GM23338 (cell line): ENCODE measurements around the gene CELSR3. TPM values are rescaled to one million over a fixed set of nuclear protein-coding genes. Genes with fewer than 3 reads are reported as not detected.

Source experiments
- ATAC-seq: fragments of 200-7000 bp; cut with Tn5 transposase; 3 replicates; pipeline ENCODE4 v1.9.1; 2020
- DNase-seq: peaks from one replicate; pipeline ENCODE4 v3.0.0-alpha.2; 2015; ENCODE audit warnings: low spot score
- H2AFZ ChIP-seq: fragments of 200-600 bp; sonication (generic); 2 replicates; pipeline ENCODE4 v1.8.0; 2016; ENCODE audit warnings: antibody characterized with exemption, mild to moderate bottlenecking, moderate library complexity
- H3F3A ChIP-seq: fragments of 200-600 bp; sonication (generic); replicated peaks from 2 replicates; pipeline ENCODE4 v1.8.0; 2017; ENCODE audit warnings: antibody characterized with exemption, mixed run types, low read depth
- H3K27ac ChIP-seq: fragments of 200-600 bp; sonication (generic); 2 replicates; pipeline ENCODE4 v1.6.1; 2016; ENCODE audit warnings: low read depth
- H3K27me3 ChIP-seq: fragments of 200-600 bp; sonication (generic); 2 replicates; pipeline ENCODE4 v1.8.0; 2016; ENCODE audit warnings: mild to moderate bottlenecking, mixed run types, moderate library complexity; ENCODE audit not compliant: insufficient read depth
- H3K36me3 ChIP-seq: fragments of 200-600 bp; sonication (generic); 2 replicates; pipeline ENCODE4 v1.8.0; 2016; ENCODE audit warnings: mild to moderate bottlenecking; ENCODE audit not compliant: insufficient read depth
- H3K4me1 ChIP-seq: fragments of 200-600 bp; sonication (generic); 2 replicates; pipeline ENCODE4 v1.8.0; 2016; ENCODE audit warnings: mild to moderate bottlenecking, moderate library complexity; ENCODE audit not compliant: insufficient read depth
- H3K4me2 ChIP-seq: fragments of 200-600 bp; sonication (generic); 2 replicates; pipeline ENCODE4 v1.7.1; 2017; ENCODE audit warnings: mixed run types
- H3K4me3 ChIP-seq: fragments of 200-600 bp; sonication (generic); 2 replicates; pipeline ENCODE4 v1.6.1; 2016; ENCODE audit warnings: mixed run types
- H3K79me2 ChIP-seq: fragments of 200-600 bp; sonication (generic); replicated peaks from 2 replicates; pipeline ENCODE4 v1.8.0; 2017; ENCODE audit warnings: mild to moderate bottlenecking; ENCODE audit not compliant: insufficient read depth
- H3K9me2 ChIP-seq: fragments of 200-600 bp; sonication (generic); 2 replicates; pipeline ENCODE4 v1.8.0; 2017; ENCODE audit not compliant: insufficient read depth
- H4K20me1 ChIP-seq: fragments of 200-600 bp; sonication (generic); replicated peaks from 2 replicates; pipeline ENCODE4 v1.8.0; 2017; ENCODE audit warnings: mild to moderate bottlenecking; ENCODE audit not compliant: insufficient read depth
- H3K27ac Mint-ChIP-seq: 2 replicates; pipeline ENCODE4 v1.8.0; 2020; ENCODE audit warnings: inconsistent platforms, mild to moderate bottlenecking, moderate library complexity, mixed read lengths
- H3K27me3 Mint-ChIP-seq: 3 replicates; pipeline ENCODE4 v1.8.0; 2022; ENCODE audit warnings: low read depth, mild to moderate bottlenecking, moderate library complexity, mixed read lengths, inconsistent platforms; ENCODE audit not compliant: insufficient read depth, poor library complexity
- H3K36me3 Mint-ChIP-seq: 3 replicates; pipeline ENCODE4 v1.8.0; 2021; ENCODE audit warnings: low read depth, mild to moderate bottlenecking, inconsistent platforms, moderate library complexity, mixed read lengths
- H3K4me1 Mint-ChIP-seq: 3 replicates; pipeline ENCODE4 v1.8.0; 2020; ENCODE audit warnings: mild to moderate bottlenecking, inconsistent platforms, mixed read lengths
- H3K4me3 Mint-ChIP-seq: 3 replicates; pipeline ENCODE4 v1.8.0; 2021; ENCODE audit warnings: moderate library complexity, mild to moderate bottlenecking, inconsistent platforms, mixed read lengths
- H3K9me3 Mint-ChIP-seq: 3 replicates; pipeline ENCODE4 v1.8.0; 2020; ENCODE audit warnings: moderate library complexity, mild to moderate bottlenecking, inconsistent platforms, mixed read lengths
- CREB1 ChIP-seq: fragments of 250-450 bp; sonication (Bioruptor Pico); IDR thresholded peaks from 2 replicates; pipeline ENCODE4 v1.5.0; 2020; ENCODE audit warnings: low read depth, mild to moderate bottlenecking, moderate library complexity
- EZH2 ChIP-seq: fragments of 200-600 bp; sonication (generic); IDR thresholded peaks from one replicate; pipeline ENCODE4 v1.8.0; 2017; ENCODE audit warnings: antibody characterized with exemption, mild to moderate bottlenecking, low read depth; ENCODE audit not compliant: unreplicated experiment
- JUNB ChIP-seq: IDR thresholded peaks from one replicate; pipeline ENCODE4 v1.6.1; 2016; ENCODE audit warnings: antibody characterized with exemption; ENCODE audit not compliant: unreplicated experiment
- NANOG ChIP-seq: IDR thresholded peaks from 2 replicates; pipeline ENCODE4 v1.6.1; 2016; ENCODE audit warnings: antibody characterized with exemption, borderline replicate concordance
- POLR2AphosphoS5 ChIP-seq: IDR thresholded peaks from 2 replicates; pipeline ENCODE4 v1.6.1; 2016; ENCODE audit warnings: antibody characterized with exemption, low read depth
- REST ChIP-seq: IDR thresholded peaks from one replicate; pipeline ENCODE4 v1.6.1; 2018; ENCODE audit warnings: antibody characterized with exemption; ENCODE audit not compliant: unreplicated experiment
- STAT1 ChIP-seq: IDR thresholded peaks from one replicate; pipeline ENCODE4 v1.6.1; 2016; ENCODE audit warnings: antibody characterized with exemption; ENCODE audit not compliant: unreplicated experiment
- ZNF114 ChIP-seq: fragments of 250-450 bp; sonication (Bioruptor Pico); IDR thresholded peaks from 2 replicates; pipeline ENCODE4 v1.5.0; 2020; ENCODE audit warnings: mild to moderate bottlenecking, moderate library complexity
- ZNF331 ChIP-seq: fragments of 250-450 bp; sonication (Bioruptor Pico); IDR thresholded peaks from 2 replicates; pipeline ENCODE4 v1.5.0; 2020; ENCODE audit warnings: low read depth, mild to moderate bottlenecking, moderate library complexity
- polyA plus RNA-seq: library from polyadenylated mRNA; unstranded; fragments of >200 nt; fragmentation: Nextera tagmentation; extraction: Ambion mirVana; gene quantifications from 2 replicates; pipeline ENCODE4 v1.2.1, GENCODE V29; 2016
- total RNA-seq: library from RNA; depleted of rRNA; stranded (reverse); fragments of >200 nt; shearing (Covaris generic); gene quantifications from 2 replicates; pipeline ENCODE4 v1.2.3, GENCODE V29; 2014
- TF ChIP-seq, protein P1 (sequence below), 2 experiments: fragments of 200-600 bp in 1 of 2; sonication (generic) in 1 of 2; conservative IDR thresholded peaks; 2 replicates each; pipeline versions ENCODE4 v1.5.1 to v1.6.1; 2016 to 2017; ENCODE audit warnings: antibody characterized with exemption in 2 of 2, low read depth in 2 of 2, mild to moderate bottlenecking in 2 of 2, moderate library complexity in 1 of 2
- TF ChIP-seq, protein P2 (sequence below): IDR thresholded peaks from 2 replicates; pipeline ENCODE4 v1.6.1; 2016; ENCODE audit warnings: antibody characterized with exemption

The CELSR3 gene
- total and polyA plus RNA-seq, 2 experiments from 2014 or later = 7.5 to 33.3 TPM

DNA sequence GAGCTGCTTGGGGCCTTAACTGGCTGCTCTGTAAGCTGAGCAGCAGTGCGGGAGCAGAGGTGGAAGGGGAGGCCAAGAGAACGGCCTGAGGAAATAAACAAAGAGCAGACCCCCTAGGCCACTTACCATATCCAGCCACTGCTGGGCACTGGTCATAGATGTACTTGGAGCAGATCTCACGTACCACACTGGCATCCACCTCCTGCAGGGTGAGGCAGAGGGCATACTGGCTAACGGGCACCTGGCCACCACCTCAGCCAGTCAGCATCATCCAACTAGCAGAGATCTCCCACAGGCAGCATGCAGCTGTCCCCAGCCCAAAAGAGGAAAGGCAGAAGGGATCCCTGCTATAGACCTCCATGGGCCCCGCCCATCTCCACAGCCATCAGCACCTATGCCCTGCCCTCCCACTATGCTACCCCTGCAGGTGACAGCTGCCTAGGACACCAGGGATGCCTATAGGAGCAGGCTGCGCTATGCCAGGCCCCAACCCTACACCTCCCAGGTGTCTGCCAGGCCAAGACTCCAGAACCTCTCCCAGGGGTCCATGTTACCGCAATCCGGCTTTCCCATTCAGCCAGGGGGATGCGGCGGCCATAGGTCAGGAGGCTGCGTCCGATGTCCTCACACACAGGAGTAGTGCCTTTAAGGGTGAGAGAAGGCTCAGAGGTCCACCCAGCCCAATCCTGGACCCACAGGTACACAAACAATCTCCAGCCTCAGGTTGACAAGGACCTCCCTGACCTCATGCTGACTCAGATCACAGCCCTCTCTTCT lies 63.0 kb downstream of the CELSR3 start:
- Histone ChIP-seq H3K36me3 (peaks cover 16% of the 10 kb centered on the region), H3K79me2 (no peaks in the 10 kb centered on the region), H4K20me1 (peaks cover 7% of the 10 kb centered on the region), H2AFZ (no peak overlapping the region), H3F3A (0 out of 2 replicates have a peak, but pooled peaks cover 7% of the 10 kb centered on the region), H3K27ac (no peak overlapping the region), H3K4me1 (peaks cover 11% of the 10 kb centered on the region; the same call in 1 of the 2 replicates), H3K4me3 (no peak overlapping the region), H3K27me3 (peaks cover under 1% of the 10 kb centered on the region; the same call in 1 of the 2 replicates), H3K9me2 (no peaks in the 10 kb centered on the region), H3K4me2 (no peak overlapping the region)
- Mint-ChIP-seq H3K9me3 (no peaks in the 10 kb centered on the region), H3K36me3 (peaks cover 67% of the 10 kb centered on the region), H3K4me3 (no peak overlapping the region), H3K4me1 (peaks cover 8% of the 10 kb centered on the region), H3K27ac (no peak overlapping the region), H3K27me3 (peaks cover 20% of the 10 kb centered on the region)
- DNase-seq (no peak), ATAC-seq (no peak)
- TF ChIP-seq REST = no peak
- TF ChIP-seq, protein P1, sequence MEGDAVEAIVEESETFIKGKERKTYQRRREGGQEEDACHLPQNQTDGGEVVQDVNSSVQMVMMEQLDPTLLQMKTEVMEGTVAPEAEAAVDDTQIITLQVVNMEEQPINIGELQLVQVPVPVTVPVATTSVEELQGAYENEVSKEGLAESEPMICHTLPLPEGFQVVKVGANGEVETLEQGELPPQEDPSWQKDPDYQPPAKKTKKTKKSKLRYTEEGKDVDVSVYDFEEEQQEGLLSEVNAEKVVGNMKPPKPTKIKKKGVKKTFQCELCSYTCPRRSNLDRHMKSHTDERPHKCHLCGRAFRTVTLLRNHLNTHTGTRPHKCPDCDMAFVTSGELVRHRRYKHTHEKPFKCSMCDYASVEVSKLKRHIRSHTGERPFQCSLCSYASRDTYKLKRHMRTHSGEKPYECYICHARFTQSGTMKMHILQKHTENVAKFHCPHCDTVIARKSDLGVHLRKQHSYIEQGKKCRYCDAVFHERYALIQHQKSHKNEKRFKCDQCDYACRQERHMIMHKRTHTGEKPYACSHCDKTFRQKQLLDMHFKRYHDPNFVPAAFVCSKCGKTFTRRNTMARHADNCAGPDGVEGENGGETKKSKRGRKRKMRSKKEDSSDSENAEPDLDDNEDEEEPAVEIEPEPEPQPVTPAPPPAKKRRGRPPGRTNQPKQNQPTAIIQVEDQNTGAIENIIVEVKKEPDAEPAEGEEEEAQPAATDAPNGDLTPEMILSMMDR (conservative IDR thresholded peaks at IDR 0.05; ENCODE audit: low read depth in 2 of 2) = no peak
- TF ChIP-seq ZNF331 = no peak
- TF ChIP-seq STAT1 = no peak

DNA sequence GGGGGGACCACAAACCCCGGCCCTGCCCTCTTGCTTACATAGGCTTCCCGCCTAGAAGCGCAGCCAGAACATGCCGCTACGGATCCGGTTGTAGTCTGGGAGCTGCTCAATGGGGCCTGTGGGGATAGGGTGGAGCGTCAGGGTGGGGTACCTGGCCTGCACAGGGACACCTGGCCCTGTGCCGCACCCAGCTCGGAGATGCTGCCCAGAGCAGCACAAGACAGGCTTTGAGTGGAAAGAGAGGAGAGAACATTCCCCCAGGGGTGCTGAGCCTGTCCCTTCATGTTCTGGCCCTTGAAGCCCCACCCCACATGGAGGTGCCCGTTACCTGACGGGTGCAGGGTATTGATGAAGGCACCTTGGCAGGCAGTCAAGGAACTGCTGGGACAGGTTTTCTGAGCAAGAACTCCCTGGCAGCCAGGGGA lies 63.6 kb downstream of the CELSR3 start:
- Mint-ChIP-seq H3K4me1 (peaks cover 12% of the 10 kb centered on the region), H3K4me3 (no peak overlapping the region), H3K9me3 (no peaks in the 10 kb centered on the region), H3K27me3 (peaks cover 26% of the 10 kb centered on the region), H3K36me3 (peaks cover 61% of the 10 kb centered on the region), H3K27ac (no peak overlapping the region)
- H3K27me3 ChIP-seq = peaks cover 7% of the 10 kb centered on the region; the same call in 1 of the 2 replicates
- DNase-seq (no peak), ATAC-seq (no peak)
- H3K4me2 ChIP-seq = no peak overlapping the region
- no peak overlapping the region for H3K4me3 ChIP-seq
- no peak overlapping the region for H2AFZ ChIP-seq
- 0 out of 2 replicates have a peak, but pooled peaks cover 7% of the 10 kb centered on the region for H3F3A ChIP-seq
- no peak overlapping the region for H3K27ac ChIP-seq
- peaks cover 7% of the 10 kb centered on the region for H4K20me1 ChIP-seq
- H3K36me3 ChIP-seq = peaks cover 10% of the 10 kb centered on the region
- no peaks in the 10 kb centered on the region for H3K79me2 ChIP-seq
- no peaks in the 10 kb centered on the region for H3K9me2 ChIP-seq
- peaks cover 17% of the 10 kb centered on the region; the same call in 1 of the 2 replicates for H3K4me1 ChIP-seq
- no peak for TF ChIP-seq STAT1
- no peak for TF ChIP-seq POLR2AphosphoS5
- no peak for TF ChIP-seq CREB1 (CRISPR knock-in tag)
- no peak for TF ChIP-seq NANOG
- TF ChIP-seq EZH2 = no peak
- TF ChIP-seq ZNF331 = no peak
- TF ChIP-seq, protein P2, sequence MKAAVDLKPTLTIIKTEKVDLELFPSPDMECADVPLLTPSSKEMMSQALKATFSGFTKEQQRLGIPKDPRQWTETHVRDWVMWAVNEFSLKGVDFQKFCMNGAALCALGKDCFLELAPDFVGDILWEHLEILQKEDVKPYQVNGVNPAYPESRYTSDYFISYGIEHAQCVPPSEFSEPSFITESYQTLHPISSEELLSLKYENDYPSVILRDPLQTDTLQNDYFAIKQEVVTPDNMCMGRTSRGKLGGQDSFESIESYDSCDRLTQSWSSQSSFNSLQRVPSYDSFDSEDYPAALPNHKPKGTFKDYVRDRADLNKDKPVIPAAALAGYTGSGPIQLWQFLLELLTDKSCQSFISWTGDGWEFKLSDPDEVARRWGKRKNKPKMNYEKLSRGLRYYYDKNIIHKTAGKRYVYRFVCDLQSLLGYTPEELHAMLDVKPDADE = no peak
- TF ChIP-seq, protein P1 (conservative IDR thresholded peaks at IDR 0.05; ENCODE audit: low read depth in 2 of 2) = no peak
- TF ChIP-seq ZNF114 (CRISPR knock-in tag) = no peak
- TF ChIP-seq JUNB = no peak
